GM12872 (cell line): Measurements from ENCODE around the gene DENND1B.

Experiments used
- TF ChIP-seq, protein P1 (sequence below): IDR thresholded peaks from 3 replicates; pipeline ENCODE4 v1.5.1; 2011; ENCODE audit warnings: low read depth, mild to moderate bottlenecking, low read length, moderate library complexity; ENCODE audit not compliant: insufficient read depth

Gene DENND1B

DNA sequence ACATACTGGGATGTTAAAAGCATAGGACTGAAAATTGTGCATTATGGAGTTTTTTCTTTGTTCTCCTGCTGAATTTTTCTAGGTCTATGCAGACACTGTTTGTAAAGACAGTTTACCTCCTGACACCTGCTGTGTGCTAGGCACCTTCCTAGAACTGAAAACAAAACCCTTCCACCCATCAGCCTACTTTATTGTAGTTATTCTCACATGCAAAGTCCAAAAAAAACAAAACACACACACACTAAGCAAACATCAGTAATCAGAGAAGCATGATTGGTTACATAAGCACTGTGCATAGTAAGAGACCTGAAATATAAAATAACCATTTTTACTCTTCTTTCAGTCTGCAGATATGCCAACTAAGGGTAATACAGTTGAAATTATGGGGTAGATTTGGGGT is 312.1 kb downstream of the DENND1B start:
- TF ChIP-seq, protein P1, sequence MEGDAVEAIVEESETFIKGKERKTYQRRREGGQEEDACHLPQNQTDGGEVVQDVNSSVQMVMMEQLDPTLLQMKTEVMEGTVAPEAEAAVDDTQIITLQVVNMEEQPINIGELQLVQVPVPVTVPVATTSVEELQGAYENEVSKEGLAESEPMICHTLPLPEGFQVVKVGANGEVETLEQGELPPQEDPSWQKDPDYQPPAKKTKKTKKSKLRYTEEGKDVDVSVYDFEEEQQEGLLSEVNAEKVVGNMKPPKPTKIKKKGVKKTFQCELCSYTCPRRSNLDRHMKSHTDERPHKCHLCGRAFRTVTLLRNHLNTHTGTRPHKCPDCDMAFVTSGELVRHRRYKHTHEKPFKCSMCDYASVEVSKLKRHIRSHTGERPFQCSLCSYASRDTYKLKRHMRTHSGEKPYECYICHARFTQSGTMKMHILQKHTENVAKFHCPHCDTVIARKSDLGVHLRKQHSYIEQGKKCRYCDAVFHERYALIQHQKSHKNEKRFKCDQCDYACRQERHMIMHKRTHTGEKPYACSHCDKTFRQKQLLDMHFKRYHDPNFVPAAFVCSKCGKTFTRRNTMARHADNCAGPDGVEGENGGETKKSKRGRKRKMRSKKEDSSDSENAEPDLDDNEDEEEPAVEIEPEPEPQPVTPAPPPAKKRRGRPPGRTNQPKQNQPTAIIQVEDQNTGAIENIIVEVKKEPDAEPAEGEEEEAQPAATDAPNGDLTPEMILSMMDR = no peak

DNA sequence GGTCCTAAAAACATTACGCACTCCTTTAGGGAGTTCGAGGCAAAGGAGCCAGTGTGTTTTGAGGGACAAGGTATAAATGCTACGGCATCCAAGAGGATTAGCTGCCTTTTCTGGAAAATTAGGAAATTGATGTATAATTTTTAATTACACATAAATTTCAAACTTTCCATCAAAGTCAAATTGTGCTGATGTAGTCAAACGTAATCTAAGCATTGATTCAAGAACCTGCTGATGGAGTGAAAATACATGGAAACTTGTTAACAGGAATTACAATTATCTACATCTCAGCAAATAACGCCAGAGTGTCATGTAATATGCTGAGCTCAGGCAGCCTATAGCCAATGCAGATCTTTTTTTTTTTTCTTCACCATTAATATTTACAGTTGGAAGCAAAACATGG is 312.7 kb downstream of the DENND1B start:
- TF ChIP-seq, protein P1 = no peak
